H1 (cell line): Measurements from ENCODE around the gene FIP1L1. TPM values are rescaled to one million over a fixed set of nuclear protein-coding genes. Genes with fewer than 3 reads are reported as not detected.
"Not testable (repeated sequence)": the region's sequence is repeated elsewhere in the genome, so short reads cannot be mapped to it uniquely, and the experiment has no call there.

Experiments used
- CTCF ChIA-PET: fragments of 300-600 bp; sonication (Branson Sonifier 250); formaldehyde crosslinking; loops from one replicate; lab custom pipeline; 2021; ENCODE audit not compliant: partially characterized antibody; lab: Charles Lee
- POLR2A ChIA-PET: fragments of 300-600 bp; sonication (Branson Sonifier 250); formaldehyde crosslinking; loops from one replicate; lab custom pipeline; 2021; ENCODE audit warnings: inconsistent platforms; ENCODE audit not compliant: partially characterized antibody; lab: Charles Lee
- DNase-seq, 2 experiments: peaks; one replicate each; pipeline versions ENCODE4 v3.0.0 to v3.0.0-alpha.2; 2010 to 2022; ENCODE audit warnings: low spot score in 2 of 2, low read depth in 1 of 2, mixed read lengths in 1 of 2
- FAIRE-seq: peaks from 2 replicates; lab custom pipeline; 2011; peaks lifted over from hg19 to GRCh38; lab: Jason Lieb, UNC
- H2AFZ ChIP-seq: 2 replicates; pipeline ENCODE4 v1.8.1; 2012; ENCODE audit warnings: low read length, inconsistent platforms
- H2AK5ac ChIP-seq: 2 replicates; pipeline ENCODE4 v1.6.1; 2013; ENCODE audit warnings: low read depth, low read length
- H2BK120ac ChIP-seq: replicated peaks from 2 replicates; pipeline ENCODE3; 2013; ENCODE audit warnings: low read depth, low read length, inconsistent platforms
- H2BK12ac ChIP-seq: 2 replicates; pipeline ENCODE4 v1.6.1; 2013; ENCODE audit warnings: low read depth, low read length
- H2BK15ac ChIP-seq: 2 replicates; pipeline ENCODE4 v1.6.1; 2013; ENCODE audit warnings: low read length
- H2BK20ac ChIP-seq: 2 replicates; pipeline ENCODE4 v1.6.1; 2013; ENCODE audit warnings: low read length
- H2BK5ac ChIP-seq: 2 replicates; pipeline ENCODE4 v1.6.1; 2013; ENCODE audit warnings: low read depth, low read length
- H3K14ac ChIP-seq: 2 replicates; pipeline ENCODE4 v1.6.1; 2013; ENCODE audit warnings: inconsistent platforms; ENCODE audit not compliant: insufficient read length
- H3K18ac ChIP-seq: 2 replicates; pipeline ENCODE4 v1.6.1; 2013; ENCODE audit warnings: low read length; ENCODE audit errors: extremely low read depth
- H3K23ac ChIP-seq: 2 replicates; pipeline ENCODE4 v1.6.1; 2013; ENCODE audit warnings: inconsistent platforms; ENCODE audit not compliant: insufficient read length
- H3K23me2 ChIP-seq: 2 replicates; pipeline ENCODE4 v1.6.1; 2013; ENCODE audit warnings: low read depth, low read length
- H3K27ac ChIP-seq: 2 replicates; pipeline ENCODE4 v1.6.1; 2011; ENCODE audit warnings: low read depth, low read length, inconsistent platforms
- H3K27me3 ChIP-seq, 4 experiments: replicated peaks in 1 of 4; 1 replicate in 1 of 4; 2 replicates in 3 of 4; pipeline versions ENCODE4 v1.6.1 to v1.8.1; 2011 to 2013; ENCODE audit warnings: low read length in 3 of 4, mild to moderate bottlenecking in 3 of 4, inconsistent platforms in 2 of 4, mixed read lengths in 2 of 4, moderate library complexity in 1 of 4; ENCODE audit not compliant: control insufficient read depth in 3 of 4, insufficient read depth in 3 of 4; ENCODE audit errors: extremely low read depth in 1 of 4
- H3K36me3 ChIP-seq, 4 experiments: 2 replicates each; pipeline versions ENCODE4 v1.6.1 to v1.8.1; 2011 to 2013; ENCODE audit warnings: mild to moderate bottlenecking in 4 of 4, low read length in 3 of 4, moderate library complexity in 2 of 4, control low read depth in 1 of 4, inconsistent platforms in 1 of 4; ENCODE audit not compliant: insufficient read depth in 4 of 4, control insufficient read depth in 2 of 4
- H3K4ac ChIP-seq: replicated peaks from 2 replicates; pipeline ENCODE3; 2013; ENCODE audit warnings: low read length, low read depth, mixed read lengths, inconsistent platforms; ENCODE audit not compliant: insufficient read length
- H3K4me1 ChIP-seq, 4 experiments: replicated peaks in 1 of 4; 1 replicate in 1 of 4; 2 replicates in 3 of 4; pipeline versions ENCODE4 v1.6.1 to v1.8.1; 2011 to 2013; ENCODE audit warnings: low read length in 3 of 4, inconsistent platforms in 2 of 4, mixed read lengths in 1 of 4; ENCODE audit not compliant: insufficient read depth in 4 of 4, control insufficient read depth in 3 of 4
- H3K4me2 ChIP-seq, 2 experiments: 2 replicates each; pipeline versions ENCODE4 v1.6.1 to v1.8.1; 2011 to 2013; ENCODE audit warnings: low read depth in 2 of 2, low read length in 2 of 2, control low read depth in 1 of 2, inconsistent platforms in 1 of 2, mild to moderate bottlenecking in 1 of 2; ENCODE audit not compliant: insufficient read depth in 1 of 2
- H3K4me3 ChIP-seq, 4 experiments: fragments of 200-600, 300-600 bp in 1 of 4; sonication (generic), shearing (Covaris generic), sonication (Bioruptor Twin) in 1 of 4; 2 replicates each; pipeline versions ENCODE4 v1.5.1 to v1.8.1; 2011 to 2016; ENCODE audit warnings: low read length in 4 of 4, low read depth in 3 of 4, control low read depth in 2 of 4, inconsistent platforms in 2 of 4, mild to moderate bottlenecking in 2 of 4, mixed read lengths in 1 of 4, moderate library complexity in 1 of 4; ENCODE audit not compliant: insufficient read depth in 2 of 4; ENCODE audit errors: extremely low read depth in 1 of 4
- H3K56ac ChIP-seq: replicated peaks from 2 replicates; pipeline ENCODE3; 2013; ENCODE audit warnings: low read depth, mild to moderate bottlenecking, mixed read lengths, low read length, inconsistent platforms; ENCODE audit not compliant: insufficient read length
- H3K79me1 ChIP-seq: 2 replicates; pipeline ENCODE4 v1.6.1; 2013; ENCODE audit warnings: low read depth, low read length, control low read depth
- H3K79me2 ChIP-seq, 2 experiments: 2 replicates each; pipeline versions ENCODE4 v1.6.1 to v1.8.1; 2012 to 2013; ENCODE audit warnings: low read length in 2 of 2, mild to moderate bottlenecking in 2 of 2, inconsistent platforms in 1 of 2; ENCODE audit not compliant: insufficient read depth in 2 of 2, control insufficient read depth in 1 of 2
- H3K9ac ChIP-seq, 4 experiments: replicated peaks in 1 of 4; 1 replicate in 1 of 4; 2 replicates in 3 of 4; pipeline versions ENCODE4 v1.6.1 to v1.8.1; 2011 to 2013; ENCODE audit warnings: low read depth in 3 of 4, low read length in 3 of 4, control low read depth in 2 of 4, mild to moderate bottlenecking in 2 of 4, moderate library complexity in 2 of 4, inconsistent platforms in 1 of 4; ENCODE audit errors: extremely low read depth in 1 of 4
- H3K9me3 ChIP-seq, 2 experiments: 2 replicates each; pipeline versions ENCODE4 v1.6.1 to v1.8.1; 2012 to 2013; ENCODE audit warnings: mild to moderate bottlenecking in 2 of 2, moderate library complexity in 2 of 2, control low read depth in 1 of 2, inconsistent platforms in 1 of 2, low read depth in 1 of 2, low read length in 1 of 2, mixed read lengths in 1 of 2; ENCODE audit not compliant: insufficient read depth in 2 of 2
- H4K20me1 ChIP-seq, 2 experiments: replicated peaks in 1 of 2; 2 replicates each; pipeline versions ENCODE3 to v1.8.1; 2011 to 2013; ENCODE audit warnings: inconsistent platforms in 2 of 2, low read length in 2 of 2, mild to moderate bottlenecking in 1 of 2; ENCODE audit not compliant: insufficient read depth in 2 of 2, control insufficient read depth in 1 of 2
- H4K5ac ChIP-seq: 2 replicates; pipeline ENCODE4 v1.6.1; 2013; ENCODE audit warnings: low read length, low read depth, mixed read lengths, inconsistent platforms; ENCODE audit not compliant: insufficient read length
- H4K8ac ChIP-seq: 2 replicates; pipeline ENCODE4 v1.8.0; 2013; ENCODE audit warnings: mild to moderate bottlenecking, moderate library complexity, low read length, inconsistent platforms; ENCODE audit not compliant: insufficient read depth; ENCODE audit errors: extremely low read depth
- H4K91ac ChIP-seq: replicated peaks from 2 replicates; pipeline ENCODE3; 2013; ENCODE audit warnings: low read length, mixed read lengths, inconsistent platforms; ENCODE audit not compliant: insufficient read length
- WGBS, 2 experiments: shearing (Covaris generic) in 1 of 2; methylation state at CpG; one replicate each; pipeline versions ENCODE4 v1.1.6 to v1.1.7; 2013 to 2015; ENCODE audit warnings: low lambda C conversion rate in 2 of 2, mixed read lengths in 2 of 2, inconsistent platforms in 1 of 2, low coverage in 1 of 2, missing lambda C conversion rate in 1 of 2; ENCODE audit not compliant: insufficient replicate concordance in 2 of 2, insufficient coverage in 1 of 2, insufficient read length in 1 of 2; ENCODE audit errors: extremely low coverage in 1 of 2, missing lambda C conversion rate in 1 of 2; 5-methylcytosine and 5-hydroxymethylcytosine counted together
- polyA plus RNA-seq, 7 experiments: library from polyadenylated mRNA; depleted of rRNA in 3 of 7; stranded (reverse) in 5 of 7; unstranded in 2 of 7; fragments of >200 nt in 5 of 7; fragments of 200-250 nt in 2 of 7; gene quantifications; 1 replicate in 5 of 7; 2 replicates in 1 of 7; 4 replicates in 1 of 7; pipeline versions ENCODE4 v1.2.1 to v1.2.3, GENCODE V29; 2011 to 2013; ENCODE audit warnings: missing spikeins in 2 of 7, mixed read lengths in 2 of 7
- total RNA-seq: library from RNA; stranded (reverse); fragmentation: NEBNext Ultra II Directional; extraction: Animal tissue kit (Norgen Biotek cat#: 25700); gene quantifications from 2 replicates; pipeline ENCODE4 v1.2.1, GENCODE V29; 2021

FIP1L1 gene
- total and polyA plus RNA-seq, 2 of the 8 experiments (the other 6 are each of a cell fraction or from before 2014, with no cell fraction given), result 19.5 to 53.7 TPM

DNA sequence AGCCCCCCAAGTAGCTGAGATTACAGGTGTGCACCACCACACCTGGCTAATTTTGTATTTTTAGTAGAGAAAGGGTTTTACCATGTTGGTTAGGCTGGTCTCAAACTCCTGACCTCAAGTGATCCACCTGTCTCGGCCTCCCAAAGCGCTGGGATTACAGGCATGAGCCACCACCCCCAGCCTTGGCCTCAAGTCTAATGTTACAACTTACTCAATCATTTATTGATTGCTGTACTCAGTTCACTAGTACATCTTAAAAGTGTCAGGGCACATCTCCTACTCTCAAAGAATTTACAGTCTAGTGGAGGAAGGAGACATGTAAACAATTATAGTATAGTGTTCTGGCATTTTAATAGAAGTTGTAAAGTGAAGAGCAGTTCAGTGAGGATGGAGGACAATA lies 31.0 kb upstream of the FIP1L1 start:
- H3K36me3 ChIP-seq, CTCF ChIA-PET, DNase-seq: not testable (repeated sequence)

More for the DNA sequence above, 31.0 kb upstream of the FIP1L1 start:
- H4K91ac ChIP-seq, H4K20me1 ChIP-seq, H2BK120ac ChIP-seq, H2BK12ac ChIP-seq, H3K27me3 ChIP-seq, H3K79me1 ChIP-seq, H3K23me2 ChIP-seq, H3K27ac ChIP-seq, H3K9me3 ChIP-seq, H3K4me1 ChIP-seq, H3K4me3 ChIP-seq, H2AK5ac ChIP-seq, POLR2A ChIA-PET, H3K18ac ChIP-seq, H3K79me2 ChIP-seq, H3K9ac ChIP-seq, FAIRE-seq, H2BK20ac ChIP-seq, H3K23ac ChIP-seq, H3K56ac ChIP-seq, H4K5ac ChIP-seq, H3K14ac ChIP-seq, H4K8ac ChIP-seq, H2AFZ ChIP-seq, H2BK5ac ChIP-seq, H3K4me2 ChIP-seq, H3K4ac ChIP-seq, H2BK15ac ChIP-seq: not testable (repeated sequence)
- WGBS, 2 experiments, result 100% methylated on average over 2 of the region's 2 CpGs; no CpG with 5 or more reads in 1 of the 2 experiments
